PC-3 (cell line): ENCODE data around the gene BMPR1A. TPM values are rescaled to one million over a fixed set of nuclear protein-coding genes. Genes with fewer than 3 reads are reported as not detected.

ENCODE experiments used
- ATAC-seq: fragments of 200-7000 bp; cut with Tn5 transposase; 2 replicates; pipeline ENCODE4 v1.9.1; 2020; ENCODE audit warnings: mild to moderate bottlenecking, moderate library complexity
- BruUV-seq: library from RNA; stranded (reverse); fragments of 400-500 nt; replicated peaks from 2 replicates; lab custom pipeline; 2021; lab: Mats Ljungman, UMichigan
- CTCF ChIA-PET: fragments of 300-600 bp; sonication (Branson Sonifier 250); formaldehyde crosslinking; loops from one replicate; lab custom pipeline; 2022; ENCODE audit warnings: antibody characterized with exemption; lab: Charles Lee
- POLR2A ChIA-PET: fragments of 300-600 bp; sonication (Branson Sonifier 250); formaldehyde crosslinking; loops from one replicate; lab custom pipeline; 2022; ENCODE audit warnings: antibody characterized with exemption; ENCODE audit not compliant: unreplicated experiment; lab: Charles Lee
- DNase-seq: peaks from one replicate; pipeline ENCODE4 v3.0.0-alpha.2; 2015
- H2AFZ ChIP-seq: fragments of 300-600 bp; sonication (generic); 2 replicates; pipeline ENCODE4 v1.6.0; 2016; ENCODE audit warnings: antibody characterized with exemption, low read length
- H3F3A ChIP-seq: fragments of 300-600 bp; sonication (generic); one replicate; pipeline ENCODE4 v1.6.0; 2017; ENCODE audit warnings: antibody characterized with exemption, low read length, control low read depth, mild to moderate bottlenecking; ENCODE audit not compliant: unreplicated experiment
- H3K27ac ChIP-seq: fragments of 300-600 bp; sonication (generic); 2 replicates; pipeline ENCODE4 v1.5.1; 2016; ENCODE audit warnings: mild to moderate bottlenecking, low read length
- H3K27me3 ChIP-seq: fragments of 300-600 bp; sonication (generic); 2 replicates; pipeline ENCODE4 v1.6.1; 2016; ENCODE audit warnings: low read length, mixed read lengths
- H3K36me3 ChIP-seq: fragments of 300-600 bp; sonication (generic); 2 replicates; pipeline ENCODE4 v1.6.1; 2016; ENCODE audit warnings: low read depth, mixed run types, low read length, mixed read lengths
- H3K4me1 ChIP-seq: fragments of 300-600 bp; sonication (generic); 2 replicates; pipeline ENCODE4 v1.5.1; 2016; ENCODE audit warnings: low read length; ENCODE audit not compliant: insufficient read depth
- H3K4me2 ChIP-seq: fragments of 300-600 bp; sonication (generic); 2 replicates; pipeline ENCODE4 v1.6.0; 2016; ENCODE audit warnings: low read length
- H3K4me3 ChIP-seq: fragments of 300-600 bp; sonication (generic); 2 replicates; pipeline ENCODE4 v1.5.1; 2016; ENCODE audit warnings: mild to moderate bottlenecking, low read length, mixed read lengths
- H3K79me2 ChIP-seq: fragments of 300-600 bp; sonication (generic); 2 replicates; pipeline ENCODE4 v1.6.1; 2017; ENCODE audit warnings: low read length, mixed read lengths
- H3K9ac ChIP-seq: fragments of 300-600 bp; sonication (generic); 2 replicates; pipeline ENCODE4 v1.6.0; 2016; ENCODE audit warnings: mild to moderate bottlenecking, low read length
- H3K9me2 ChIP-seq: fragments of 300-600 bp; sonication (generic); replicated peaks from 2 replicates; pipeline ENCODE4 v1.6.1; 2016; ENCODE audit warnings: mixed run types, low read length, mixed read lengths
- H3K9me3 ChIP-seq: fragments of 300-600 bp; sonication (generic); 2 replicates; pipeline ENCODE4 v1.6.1; 2016; ENCODE audit warnings: low read length, mixed read lengths
- H4K20me1 ChIP-seq: fragments of 300-600 bp; sonication (generic); 2 replicates; pipeline ENCODE4 v1.6.1; 2016; ENCODE audit warnings: low read length, mixed read lengths
- EZH2 ChIP-seq: fragments of 300-600 bp; sonication (generic); IDR thresholded peaks from one replicate; pipeline ENCODE4 v1.6.1; 2017; ENCODE audit warnings: antibody characterized with exemption, mild to moderate bottlenecking, low read length; ENCODE audit not compliant: unreplicated experiment
- EZH2phosphoT487 ChIP-seq: fragments of 300-600 bp; sonication (generic); IDR thresholded peaks from 2 replicates; pipeline ENCODE4 v1.6.1; 2018; ENCODE audit warnings: mild to moderate bottlenecking, antibody characterized with exemption, low read length, borderline replicate concordance
- intact Hi-C: fragments of 100-400 bp; cut with micrococcal nuclease; formaldehyde crosslinking; loops from 2 replicates; pipeline ENCODE4 v1.9.0; 2023
- total RNA-seq: library from RNA; depleted of rRNA; stranded (reverse); fragments of >200 nt; gene quantifications from 2 replicates; pipeline ENCODE4 v1.2.3, GENCODE V29; 2014
- TF ChIP-seq, protein P1 (sequence below): fragments of 300-600 bp; sonication (generic); conservative IDR thresholded peaks from 2 replicates; pipeline ENCODE4 v1.5.1; 2017; ENCODE audit warnings: antibody characterized with exemption, low read depth, mild to moderate bottlenecking, low read length

Gene BMPR1A
- total RNA-seq, 1 experiment from 2014 or later: 14.5 TPM

DNA sequence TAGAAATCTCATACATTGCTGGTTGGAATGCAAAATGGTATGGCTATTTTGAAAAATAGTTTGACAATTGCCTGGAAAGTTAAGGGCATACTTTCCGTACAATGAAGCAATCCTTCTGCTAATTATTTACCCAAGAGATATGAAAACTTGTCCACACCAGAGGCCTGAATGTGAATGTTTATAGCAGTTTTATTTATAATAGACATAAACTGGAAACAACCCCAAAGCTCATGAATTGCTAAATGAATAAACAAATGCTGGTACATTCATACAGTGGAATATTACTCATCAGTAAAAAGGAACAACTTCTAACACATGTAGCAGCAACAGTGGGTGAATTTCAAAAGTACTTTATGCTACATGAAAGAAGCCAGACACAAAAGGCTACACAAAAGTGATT, 158.3 kb downstream of the BMPR1A start:
- Histone ChIP-seq H3K9ac (no peak overlapping the region), H3K36me3 (peaks cover 14% of the 10 kb centered on the region), H3K4me3 (no peak overlapping the region), H3K27me3 (no peaks in the 10 kb centered on the region), H2AFZ (no peak overlapping the region), H3K9me3 (no peaks in the 10 kb centered on the region), H3K9me2 (no peaks in the 10 kb centered on the region), H3K4me2 (no peak overlapping the region), H3K27ac (no peak overlapping the region), H4K20me1 (no peaks in the 10 kb centered on the region), H3F3A (no peaks in the 10 kb centered on the region), H3K4me1 (no peaks in the 10 kb centered on the region), H3K79me2 (no peaks in the 10 kb centered on the region)
- CTCF ChIA-PET: no interaction called here
- no peak for ATAC-seq
- intact Hi-C loops: no loop called here
- no TSS peak for BruUV-seq
- TF ChIP-seq EZH2phosphoT487 (no peak), EZH2 (no peak)
- TF ChIP-seq, protein P1, sequence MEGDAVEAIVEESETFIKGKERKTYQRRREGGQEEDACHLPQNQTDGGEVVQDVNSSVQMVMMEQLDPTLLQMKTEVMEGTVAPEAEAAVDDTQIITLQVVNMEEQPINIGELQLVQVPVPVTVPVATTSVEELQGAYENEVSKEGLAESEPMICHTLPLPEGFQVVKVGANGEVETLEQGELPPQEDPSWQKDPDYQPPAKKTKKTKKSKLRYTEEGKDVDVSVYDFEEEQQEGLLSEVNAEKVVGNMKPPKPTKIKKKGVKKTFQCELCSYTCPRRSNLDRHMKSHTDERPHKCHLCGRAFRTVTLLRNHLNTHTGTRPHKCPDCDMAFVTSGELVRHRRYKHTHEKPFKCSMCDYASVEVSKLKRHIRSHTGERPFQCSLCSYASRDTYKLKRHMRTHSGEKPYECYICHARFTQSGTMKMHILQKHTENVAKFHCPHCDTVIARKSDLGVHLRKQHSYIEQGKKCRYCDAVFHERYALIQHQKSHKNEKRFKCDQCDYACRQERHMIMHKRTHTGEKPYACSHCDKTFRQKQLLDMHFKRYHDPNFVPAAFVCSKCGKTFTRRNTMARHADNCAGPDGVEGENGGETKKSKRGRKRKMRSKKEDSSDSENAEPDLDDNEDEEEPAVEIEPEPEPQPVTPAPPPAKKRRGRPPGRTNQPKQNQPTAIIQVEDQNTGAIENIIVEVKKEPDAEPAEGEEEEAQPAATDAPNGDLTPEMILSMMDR: no peak
- DNase-seq: no peak
- POLR2A ChIA-PET: no interaction called here

DNA sequence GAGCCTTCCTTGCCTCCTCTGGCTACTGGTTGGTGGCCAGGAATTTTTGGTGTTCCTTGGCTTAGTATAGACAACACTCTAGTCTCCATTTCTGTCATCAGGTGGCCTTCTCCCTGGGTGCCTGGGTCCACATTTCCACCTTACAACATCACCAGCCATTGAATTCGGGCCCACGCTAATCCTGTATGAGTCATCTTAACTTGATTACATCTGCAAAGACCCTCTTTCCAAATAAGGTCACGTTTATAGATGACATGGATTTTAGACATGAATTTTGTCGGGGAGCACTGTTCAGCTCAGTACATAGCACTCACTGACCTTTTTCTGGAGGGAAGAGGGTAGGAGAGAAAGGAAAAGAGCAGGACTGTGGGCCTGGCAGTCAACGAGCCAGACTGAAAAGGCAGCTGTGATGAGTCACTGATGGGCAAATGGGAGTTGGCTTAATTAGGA, 161.6 kb downstream of the BMPR1A start:
- no peaks in the 10 kb centered on the region for H3K27me3 ChIP-seq
- H3K4me2 ChIP-seq: no peak overlapping the region
- BruUV-seq: no TSS peak
- ChIA-PET CTCF (no interaction called here), POLR2A (no interaction called here)
- intact Hi-C loops: no loop called here
- H3K9ac ChIP-seq: no peak overlapping the region
- no peaks in the 10 kb centered on the region for H3F3A ChIP-seq
- ATAC-seq (no peak), DNase-seq (no peak)
- peaks cover 14% of the 10 kb centered on the region for H3K36me3 ChIP-seq
- H3K4me1 ChIP-seq: peaks cover 10% of the 10 kb centered on the region
- H3K9me3 ChIP-seq: no peaks in the 10 kb centered on the region
- H2AFZ ChIP-seq: no peak overlapping the region
- no peak for TF ChIP-seq EZH2
- no peak for TF ChIP-seq EZH2phosphoT487
- TF ChIP-seq, protein P1: no peak
- no peaks in the 10 kb centered on the region for H3K79me2 ChIP-seq
- no peaks in the 10 kb centered on the region for H3K9me2 ChIP-seq
- H3K4me3 ChIP-seq: no peak overlapping the region
- H4K20me1 ChIP-seq: no peaks in the 10 kb centered on the region
- no peak overlapping the region for H3K27ac ChIP-seq

DNA sequence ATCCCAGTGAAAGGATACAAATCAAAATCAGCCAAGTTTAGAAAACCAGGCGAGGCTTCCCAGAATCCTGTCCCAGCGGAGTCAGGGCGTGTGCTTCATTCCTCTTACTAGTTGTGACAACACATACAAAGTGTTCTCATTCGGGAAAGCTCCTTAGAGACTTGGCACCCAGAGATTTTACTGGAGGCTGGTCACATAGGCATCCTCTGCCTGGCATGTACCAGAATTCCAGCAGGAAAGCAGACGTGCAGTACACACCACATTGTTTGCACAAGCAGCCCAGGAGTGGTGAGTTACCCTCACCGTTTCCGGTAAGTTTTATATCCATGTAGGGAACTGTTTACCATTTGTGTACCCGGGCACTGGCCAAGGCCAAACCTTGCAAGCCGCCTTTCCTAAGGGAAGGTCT, 166.1 kb downstream of the BMPR1A start:
- Histone ChIP-seq H3F3A (no peaks in the 10 kb centered on the region), H3K9me2 (no peaks in the 10 kb centered on the region), H3K36me3 (peaks cover 2% of the 10 kb centered on the region; the same call in 1 of the 2 replicates), H3K79me2 (no peaks in the 10 kb centered on the region), H3K27me3 (no peaks in the 10 kb centered on the region), H3K4me3 (no peak overlapping the region), H3K4me1 (peaks cover 10% of the 10 kb centered on the region), H3K9me3 (no peaks in the 10 kb centered on the region), H3K27ac (no peak overlapping the region), H3K4me2 (no peak overlapping the region), H3K9ac (no peak overlapping the region), H4K20me1 (no peaks in the 10 kb centered on the region), H2AFZ (no peak overlapping the region)
- intact Hi-C loops: no loop called here
- no TSS peak for BruUV-seq
- ATAC-seq: peak; percentile 97
- peak; percentile 55 for DNase-seq
- POLR2A ChIA-PET: no interaction called here
- TF ChIP-seq EZH2phosphoT487 (no peak), EZH2 (no peak)
- TF ChIP-seq, protein P1: no peak
- CTCF ChIA-PET: no interaction called here
